Measurements from ENCODE around the gene RGS2. TPM values are rescaled to one million over a fixed set of nuclear protein-coding genes. Genes with fewer than 3 reads are reported as not detected.

Gene RGS2
- total RNA-seq, 3 donors from 2014 or later = 45.9 to 753 (median 49.0) TPM

DNA sequence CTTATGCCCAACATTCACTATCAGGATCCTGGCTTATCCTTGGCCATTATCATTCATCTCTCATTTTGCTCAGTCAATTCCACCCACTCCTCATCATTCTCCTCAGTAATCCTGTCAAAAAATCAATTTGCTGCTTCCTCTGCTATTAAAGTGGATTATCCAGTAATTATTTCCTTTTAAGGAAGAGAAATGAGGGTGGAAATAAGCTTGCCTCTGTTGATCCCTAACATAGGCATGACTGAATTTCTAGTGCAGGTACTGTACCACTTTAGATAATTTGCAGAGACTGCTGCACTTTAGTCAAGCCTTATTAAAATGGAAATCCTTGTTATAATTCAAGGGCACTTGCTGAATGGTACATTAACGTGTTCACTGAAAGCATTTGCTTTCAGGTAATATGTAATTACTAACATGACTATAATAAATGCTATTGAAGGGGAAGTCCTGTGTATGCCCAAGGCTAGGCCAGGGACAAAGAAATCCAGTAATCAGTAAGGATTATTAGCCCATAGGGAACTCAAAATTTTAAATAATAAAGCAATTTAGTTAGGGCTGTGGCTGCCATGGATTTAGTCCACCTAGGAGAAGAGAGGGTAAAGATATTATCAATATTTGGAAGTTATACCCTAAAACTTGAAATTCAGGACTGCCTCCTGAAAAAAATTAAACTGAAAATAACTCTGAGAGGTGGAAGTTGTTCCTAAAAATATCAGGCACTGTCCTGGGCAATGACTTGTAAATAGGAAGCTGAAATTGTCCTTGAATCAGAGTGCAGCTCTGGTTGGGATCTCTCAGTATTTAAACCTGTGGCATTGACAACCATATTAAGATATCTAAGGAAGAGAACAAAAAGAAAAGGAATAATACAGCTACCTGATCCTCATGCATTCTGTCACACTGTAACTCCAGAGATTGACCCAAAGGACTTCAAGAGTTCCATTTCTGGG is 43.4 kb downstream of the RGS2 start:
- TF ChIP-seq POLR2AphosphoS5 (IDR thresholded peaks at IDR 0.05) (no peak), CTCF (IDR thresholded peaks at IDR 0.05) (no peak), POLR2A (IDR thresholded peaks at IDR 0.05) (no peak)
- Histone ChIP-seq H3K27ac (no peak overlapping the region), H3K9me3 (no peaks in the 10 kb centered on the region), H3K4me1 (no peaks in the 10 kb centered on the region), H3K36me3 (no peaks in the 10 kb centered on the region), H3K4me3 (no peak overlapping the region), H3K27me3 (no peaks in the 10 kb centered on the region)
- DNase-seq (ENCODE audit: low spot score in 2 of 2) = no peak
- intact Hi-C loops (cut with DNase I; ENCODE audit: low total_unique reads) = no loop called here

- TF ChIP-seq POLR2AphosphoS5 (IDR thresholded peaks at IDR 0.05) (no peak), CTCF (IDR thresholded peaks at IDR 0.05) (no peak)
- Histone ChIP-seq H3K4me3 (no peak overlapping the region), H3K9me3 (no peaks in the 10 kb centered on the region), H3K27me3 (no peaks in the 10 kb centered on the region), H3K4me1 (no peaks in the 10 kb centered on the region), H3K27ac (no peak overlapping the region), H3K36me3 (no peaks in the 10 kb centered on the region)
- intact Hi-C loops (cut with DNase I; ENCODE audit: low total_unique reads) = no loop called here
- DNase-seq (ENCODE audit: low spot score in 2 of 2) = no peak
Observed at GRCh38 chr1:192858456-192858855, 49.6 kb downstream of the RGS2 start.

DNA sequence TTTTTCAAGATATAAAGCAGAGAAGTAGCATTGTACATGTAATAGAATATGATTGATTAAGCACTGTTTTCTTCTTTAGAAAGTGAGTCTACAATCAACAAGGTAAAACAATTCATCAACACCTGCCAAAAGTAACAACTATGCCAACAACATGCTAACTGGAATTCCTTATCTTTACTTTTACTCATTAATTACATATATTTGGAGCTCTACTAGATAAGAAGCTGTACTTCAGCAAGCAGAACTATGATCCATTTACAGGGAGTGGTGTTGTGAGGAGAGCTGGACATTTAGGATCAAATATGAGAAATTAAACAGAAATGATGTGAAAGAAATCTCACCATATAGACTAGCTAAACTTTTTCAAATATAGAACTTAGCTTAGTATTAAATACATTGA is 51.0 kb downstream of the RGS2 start:
- no peak for DNase-seq (ENCODE audit: low spot score in 2 of 2)
- no peak overlapping the region for H3K27ac ChIP-seq
- H3K36me3 ChIP-seq = no peaks in the 10 kb centered on the region
- no peaks in the 10 kb centered on the region for H3K9me3 ChIP-seq
- intact Hi-C loops (cut with DNase I; ENCODE audit: low total_unique reads) = no loop called here
- H3K4me3 ChIP-seq = no peak overlapping the region
- no peak for TF ChIP-seq CTCF (IDR thresholded peaks at IDR 0.05)
- H3K27me3 ChIP-seq = no peaks in the 10 kb centered on the region
- H3K4me1 ChIP-seq = no peaks in the 10 kb centered on the region

DNA sequence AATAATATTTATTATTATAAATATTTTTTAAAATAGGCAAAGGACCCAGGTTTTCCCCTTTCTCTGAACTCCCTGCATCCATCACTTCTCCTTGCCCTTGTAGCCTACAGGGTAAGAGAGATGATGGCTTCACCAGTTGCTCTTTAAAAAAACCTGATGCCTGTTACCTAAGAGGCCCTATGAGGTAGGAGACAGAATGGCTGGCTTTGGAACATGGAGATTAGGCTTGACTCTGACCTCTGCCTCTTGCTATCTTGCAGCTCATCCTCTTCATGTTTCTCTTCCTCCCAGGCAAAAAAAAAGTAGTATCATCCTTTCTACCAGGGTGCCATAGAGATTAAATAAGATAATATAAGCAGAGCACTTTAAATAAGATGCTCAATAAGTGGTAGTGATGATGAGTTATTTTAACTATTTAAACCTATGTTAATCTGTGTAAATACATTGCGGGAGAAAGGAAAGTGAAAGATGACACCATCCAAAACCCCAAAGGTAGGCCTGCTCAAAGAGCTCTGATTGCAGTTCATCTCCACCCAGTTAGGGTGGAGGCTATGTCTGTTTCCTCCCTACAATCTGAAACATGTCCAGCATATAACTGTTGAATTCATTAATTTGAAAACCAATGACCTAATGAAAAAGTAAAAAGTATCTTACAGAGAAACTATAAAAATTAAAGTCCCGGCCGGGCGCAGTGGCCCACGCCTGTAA is 51.8 kb downstream of the RGS2 start:
- TF ChIP-seq POLR2A (IDR thresholded peaks at IDR 0.05) (no peak), POLR2AphosphoS5 (IDR thresholded peaks at IDR 0.05) (no peak), CTCF (IDR thresholded peaks at IDR 0.05) (no peak)
- intact Hi-C loops (cut with DNase I; ENCODE audit: low total_unique reads) = no loop called here
- no peak for DNase-seq (ENCODE audit: low spot score in 2 of 2)
- Histone ChIP-seq H3K9me3 (no peaks in the 10 kb centered on the region), H3K36me3 (no peaks in the 10 kb centered on the region), H3K27ac (no peak overlapping the region), H3K27me3 (no peaks in the 10 kb centered on the region), H3K4me1 (no peaks in the 10 kb centered on the region), H3K4me3 (no peak overlapping the region)

- Histone ChIP-seq H3K4me1 (no peaks in the 10 kb centered on the region), H3K9me3 (no peaks in the 10 kb centered on the region), H3K27me3 (no peaks in the 10 kb centered on the region), H3K27ac (no peak overlapping the region), H3K4me3 (no peak overlapping the region), H3K36me3 (no peaks in the 10 kb centered on the region)
- TF ChIP-seq POLR2A (IDR thresholded peaks at IDR 0.05) (no peak), CTCF (IDR thresholded peaks at IDR 0.05) (no peak), POLR2AphosphoS5 (IDR thresholded peaks at IDR 0.05) (no peak)
- intact Hi-C loops (cut with DNase I; ENCODE audit: low total_unique reads) = no loop called here
- DNase-seq (ENCODE audit: low spot score in 2 of 2) = no peak
Observed at GRCh38 chr1:192861860-192862259, 53.0 kb downstream of the RGS2 start.
